WTC11 (cell line): ENCODE measurements around the gene SNX5. TPM values are rescaled to one million over a fixed set of nuclear protein-coding genes. Genes with fewer than 3 reads are reported as not detected.

Experiments
- ATAC-seq: fragments of 200-7000 bp; cut with Tn5 transposase; 2 replicates; pipeline ENCODE4 v1.10.0; 2021; ENCODE audit warnings: mild to moderate bottlenecking, moderate library complexity
- CTCF ChIA-PET: fragments of 300-600 bp; sonication (Branson Sonifier 250); formaldehyde crosslinking; loops from one replicate; lab custom pipeline; 2021; ENCODE audit warnings: antibody characterized with exemption; lab: Charles Lee
- POLR2A ChIA-PET: fragments of 350-600 bp; sonication (Branson Sonifier 250); formaldehyde crosslinking; loops from one replicate; lab custom pipeline; 2021; ENCODE audit warnings: antibody characterized with exemption; lab: Charles Lee
- DNase-seq: peaks from one replicate; pipeline ENCODE4 v3.0.0; 2021; ENCODE audit warnings: low spot score
- H3K27ac Mint-ChIP-seq: 2 replicates; pipeline ENCODE4 v1.8.0; 2021; ENCODE audit warnings: mixed read lengths
- H3K27me3 Mint-ChIP-seq: 2 replicates; pipeline ENCODE4 v1.8.0; 2021; ENCODE audit warnings: low read depth, mild to moderate bottlenecking, moderate library complexity, mixed read lengths
- H3K36me3 Mint-ChIP-seq: 2 replicates; pipeline ENCODE4 v1.8.0; 2021; ENCODE audit warnings: mixed read lengths
- H3K4me1 Mint-ChIP-seq: 2 replicates; pipeline ENCODE4 v1.8.0; 2022; ENCODE audit warnings: mixed read lengths
- H3K4me3 Mint-ChIP-seq: 2 replicates; pipeline ENCODE4 v1.8.0; 2021; ENCODE audit warnings: mild to moderate bottlenecking, moderate library complexity, mixed read lengths
- H3K9me3 Mint-ChIP-seq: 2 replicates; pipeline ENCODE4 v1.8.0; 2021; ENCODE audit warnings: mixed read lengths
- ATF1 ChIP-seq: sonication (generic); formaldehyde crosslinking; IDR thresholded peaks from 2 replicates; pipeline ENCODE4 v1.8.1; 2023; ENCODE audit warnings: mild to moderate bottlenecking, moderate library complexity, missing genetic modification reagents
- CREM ChIP-seq: sonication (generic); formaldehyde crosslinking; IDR thresholded peaks from 2 replicates; pipeline ENCODE4 v1.8.1; 2022; ENCODE audit warnings: mild to moderate bottlenecking, missing genetic modification reagents, moderate library complexity
- CTCF ChIP-seq: fragments of 200-600 bp; IDR thresholded peaks from 2 replicates; pipeline ENCODE4 v1.8.0; 2022; ENCODE audit warnings: antibody characterized with exemption
- ESRRA ChIP-seq: sonication (generic); formaldehyde crosslinking; IDR thresholded peaks from 2 replicates; pipeline ENCODE4 v1.8.1; 2022; ENCODE audit warnings: mild to moderate bottlenecking, missing genetic modification reagents, borderline replicate concordance
- ETV6 ChIP-seq: sonication (generic); formaldehyde crosslinking; IDR thresholded peaks from 2 replicates; pipeline ENCODE4 v1.8.1; 2022; ENCODE audit warnings: mild to moderate bottlenecking, missing genetic modification reagents
- GABPB1 ChIP-seq: sonication (generic); formaldehyde crosslinking; IDR thresholded peaks from 2 replicates; pipeline ENCODE4 v1.8.1; 2023; ENCODE audit warnings: mild to moderate bottlenecking, missing genetic modification reagents
- IRF2 ChIP-seq: sonication (generic); formaldehyde crosslinking; IDR thresholded peaks from 2 replicates; pipeline ENCODE4 v1.8.0; 2022; ENCODE audit warnings: low read depth, missing genetic modification reagents, borderline replicate concordance
- NFE2L1 ChIP-seq: sonication (generic); formaldehyde crosslinking; IDR thresholded peaks from 2 replicates; pipeline ENCODE4 v1.8.1; 2023; ENCODE audit warnings: missing genetic modification reagents
- NR1H2 ChIP-seq: sonication (generic); formaldehyde crosslinking; IDR thresholded peaks from 2 replicates; pipeline ENCODE4 v1.9.0; 2021; ENCODE audit warnings: mild to moderate bottlenecking, moderate library complexity, missing genetic modification reagents
- NR2C2 ChIP-seq: sonication (generic); formaldehyde crosslinking; IDR thresholded peaks from 2 replicates; pipeline ENCODE4 v1.8.0; 2022; ENCODE audit warnings: mild to moderate bottlenecking, missing genetic modification reagents
- NR3C1 ChIP-seq: sonication (generic); formaldehyde crosslinking; conservative IDR thresholded peaks from 2 replicates; pipeline ENCODE4 v1.8.1; 2023; ENCODE audit warnings: low read depth, mild to moderate bottlenecking, missing genetic modification reagents
- RORB ChIP-seq: fragments of 250-450 bp; sonication (Bioruptor Pico); IDR thresholded peaks from 2 replicates; pipeline ENCODE4 v1.9.0; 2021; ENCODE audit warnings: mild to moderate bottlenecking
- TCF7 ChIP-seq: sonication (generic); formaldehyde crosslinking; IDR thresholded peaks from 2 replicates; pipeline ENCODE4 v1.8.0; 2022; ENCODE audit warnings: mild to moderate bottlenecking, low read depth, missing genetic modification reagents, moderate library complexity
- TEAD1 ChIP-seq: sonication (generic); formaldehyde crosslinking; IDR thresholded peaks from 2 replicates; pipeline ENCODE4 v1.8.0; 2022; ENCODE audit warnings: mild to moderate bottlenecking, missing genetic modification reagents
- TEAD4 ChIP-seq: sonication (generic); formaldehyde crosslinking; IDR thresholded peaks from 2 replicates; pipeline ENCODE4 v1.8.0; 2022; ENCODE audit warnings: mild to moderate bottlenecking, missing genetic modification reagents
- TP53 ChIP-seq: sonication (generic); formaldehyde crosslinking; IDR thresholded peaks from 2 replicates; pipeline ENCODE4 v1.8.1; 2023; ENCODE audit warnings: mild to moderate bottlenecking, missing genetic modification reagents
- USF1 ChIP-seq: sonication (generic); formaldehyde crosslinking; IDR thresholded peaks from 2 replicates; pipeline ENCODE4 v1.8.0; 2022; ENCODE audit warnings: mild to moderate bottlenecking, missing genetic modification reagents
- ZNF121 ChIP-seq: sonication (generic); formaldehyde crosslinking; IDR thresholded peaks from 2 replicates; pipeline ENCODE4 v1.8.0; 2023; ENCODE audit warnings: missing genetic modification reagents
- ZNF232 ChIP-seq: sonication (generic); formaldehyde crosslinking; IDR thresholded peaks from 2 replicates; pipeline ENCODE4 v1.8.0; 2022; ENCODE audit warnings: mild to moderate bottlenecking, missing genetic modification reagents
- ZNF423 ChIP-seq: fragments of 250-450 bp; sonication (Bioruptor Pico); IDR thresholded peaks from 2 replicates; pipeline ENCODE4 v2.1.2; 2022; ENCODE audit warnings: mild to moderate bottlenecking, moderate library complexity
- ZNF512 ChIP-seq: sonication (generic); formaldehyde crosslinking; IDR thresholded peaks from 2 replicates; pipeline ENCODE4 v1.8.1; 2022; ENCODE audit warnings: missing genetic modification reagents, borderline replicate concordance
- total RNA-seq: library from RNA; stranded (reverse); gene quantifications from 3 replicates; pipeline ENCODE4 v1.2.3, GENCODE V29; 2021
- TF ChIP-seq, protein P1 (sequence below): sonication (generic); formaldehyde crosslinking; IDR thresholded peaks from 2 replicates; pipeline ENCODE4 v1.8.1; 2023; ENCODE audit warnings: mild to moderate bottlenecking, missing genetic modification reagents, moderate library complexity
- TF ChIP-seq, protein P2 (sequence below): sonication (generic); formaldehyde crosslinking; IDR thresholded peaks from 2 replicates; pipeline ENCODE4 v1.8.0; 2023; ENCODE audit warnings: missing genetic modification reagents, mild to moderate bottlenecking, borderline replicate concordance

Gene SNX5
- total RNA-seq, 1 experiment from 2014 or later = 192 TPM

DNA sequence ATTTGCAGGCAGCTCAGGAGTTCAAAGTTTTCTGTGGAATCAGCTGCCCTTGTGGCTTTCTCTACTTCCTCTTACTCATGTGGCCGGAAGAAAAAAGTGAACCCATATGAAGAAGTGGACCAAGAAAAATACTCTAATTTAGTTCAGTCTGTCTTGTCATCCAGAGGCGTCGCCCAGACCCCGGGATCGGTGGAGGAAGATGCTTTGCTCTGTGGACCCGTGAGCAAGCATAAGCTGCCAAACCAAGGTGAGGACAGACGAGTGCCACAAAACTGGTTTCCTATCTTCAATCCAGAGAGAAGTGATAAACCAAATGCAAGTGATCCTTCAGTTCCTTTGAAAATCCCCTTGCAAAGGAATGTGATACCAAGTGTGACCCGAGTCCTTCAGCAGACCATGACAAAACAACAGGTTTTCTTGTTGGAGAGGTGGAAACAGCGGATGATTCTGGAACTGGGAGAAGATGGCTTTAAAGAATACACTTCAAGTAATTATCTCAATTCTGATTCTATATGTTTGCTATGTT lies 1.4 kb upstream of the SNX5 start:
- Mint-ChIP-seq H3K27ac (peak overlapping the region; percentile 99), H3K27me3 (no peaks in the 10 kb centered on the region), H3K36me3 (peaks cover 55% of the 10 kb centered on the region)
- DNase-seq = no peak
- no peak for ATAC-seq
- CTCF ChIA-PET = interaction anchor here (1.0 kb wide), 1 partner anchor 11 kb away, joined by 3 read pairs; no protein-coding TSS in a partner anchor
- POLR2A ChIA-PET = interaction anchor here (1.3 to 2.2 kb wide), 2 partner anchors 14 to 400 kb away, joined by 5 to 6 read pairs; partner anchors contain the start of gene DSTN
- no peak for TF ChIP-seq ZNF232 (CRISPR knock-in tag)
- TF ChIP-seq, all 79 proteins: peak for 0
- H3K9me3 Mint-ChIP-seq = no peaks in the 10 kb centered on the region
- peaks cover 52% of the 10 kb centered on the region for H3K4me1 Mint-ChIP-seq
- H3K4me3 Mint-ChIP-seq = peak overlapping the region; percentile 82

GRCh38 chr20:17969278-17969883 lies 787 bp upstream of the SNX5 start:
- ATAC-seq = peak; percentile 3
- Mint-ChIP-seq H3K4me1 (peaks cover 54% of the 10 kb centered on the region), H3K27ac (peak overlapping the region; percentile 99), H3K36me3 (peaks cover 51% of the 10 kb centered on the region), H3K9me3 (no peaks in the 10 kb centered on the region), H3K4me3 (peak overlapping the region; percentile 82), H3K27me3 (no peaks in the 10 kb centered on the region)
- ChIA-PET POLR2A (interaction anchor here (1.3 to 2.2 kb wide), 3 partner anchors 13 to 399 kb away, joined by 3 to 6 read pairs (median 5); partner anchors contain the start of gene DSTN), CTCF (no interaction called here)
- DNase-seq = no peak
- TF ChIP-seq TEAD4 (CRISPR knock-in tag) (no peak), NR2C2 (CRISPR knock-in tag) (no peak), ETV6 (no peak), TP53 (no peak), NFE2L1 (CRISPR knock-in tag) (peak; percentile 57; the same call in 1 of the 2 replicates), RORB (CRISPR knock-in tag) (no peak), GABPB1 (CRISPR knock-in tag) (no peak), IRF2 (CRISPR knock-in tag) (no peak), TCF7 (CRISPR knock-in tag) (no peak), NR3C1 (CRISPR knock-in tag) (no peak), TEAD1 (CRISPR knock-in tag) (no peak), ESRRA (CRISPR knock-in tag) (no peak), ATF1 (CRISPR knock-in tag) (0 out of 2 replicates have a peak, but pooled peaks have one; percentile 3), CREM (CRISPR knock-in tag) (no peak), NR1H2 (no peak), ZNF121 (CRISPR knock-in tag) (no peak), ZNF423 (CRISPR knock-in tag) (no peak), CTCF (no peak), ZNF512 (CRISPR knock-in tag) (no peak), USF1 (no peak)
- TF ChIP-seq, protein P1, sequence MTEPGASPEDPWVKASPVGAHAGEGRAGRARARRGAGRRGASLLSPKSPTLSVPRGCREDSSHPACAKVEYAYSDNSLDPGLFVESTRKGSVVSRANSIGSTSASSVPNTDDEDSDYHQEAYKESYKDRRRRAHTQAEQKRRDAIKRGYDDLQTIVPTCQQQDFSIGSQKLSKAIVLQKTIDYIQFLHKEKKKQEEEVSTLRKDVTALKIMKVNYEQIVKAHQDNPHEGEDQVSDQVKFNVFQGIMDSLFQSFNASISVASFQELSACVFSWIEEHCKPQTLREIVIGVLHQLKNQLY = no peak
- TF ChIP-seq, protein P2, sequence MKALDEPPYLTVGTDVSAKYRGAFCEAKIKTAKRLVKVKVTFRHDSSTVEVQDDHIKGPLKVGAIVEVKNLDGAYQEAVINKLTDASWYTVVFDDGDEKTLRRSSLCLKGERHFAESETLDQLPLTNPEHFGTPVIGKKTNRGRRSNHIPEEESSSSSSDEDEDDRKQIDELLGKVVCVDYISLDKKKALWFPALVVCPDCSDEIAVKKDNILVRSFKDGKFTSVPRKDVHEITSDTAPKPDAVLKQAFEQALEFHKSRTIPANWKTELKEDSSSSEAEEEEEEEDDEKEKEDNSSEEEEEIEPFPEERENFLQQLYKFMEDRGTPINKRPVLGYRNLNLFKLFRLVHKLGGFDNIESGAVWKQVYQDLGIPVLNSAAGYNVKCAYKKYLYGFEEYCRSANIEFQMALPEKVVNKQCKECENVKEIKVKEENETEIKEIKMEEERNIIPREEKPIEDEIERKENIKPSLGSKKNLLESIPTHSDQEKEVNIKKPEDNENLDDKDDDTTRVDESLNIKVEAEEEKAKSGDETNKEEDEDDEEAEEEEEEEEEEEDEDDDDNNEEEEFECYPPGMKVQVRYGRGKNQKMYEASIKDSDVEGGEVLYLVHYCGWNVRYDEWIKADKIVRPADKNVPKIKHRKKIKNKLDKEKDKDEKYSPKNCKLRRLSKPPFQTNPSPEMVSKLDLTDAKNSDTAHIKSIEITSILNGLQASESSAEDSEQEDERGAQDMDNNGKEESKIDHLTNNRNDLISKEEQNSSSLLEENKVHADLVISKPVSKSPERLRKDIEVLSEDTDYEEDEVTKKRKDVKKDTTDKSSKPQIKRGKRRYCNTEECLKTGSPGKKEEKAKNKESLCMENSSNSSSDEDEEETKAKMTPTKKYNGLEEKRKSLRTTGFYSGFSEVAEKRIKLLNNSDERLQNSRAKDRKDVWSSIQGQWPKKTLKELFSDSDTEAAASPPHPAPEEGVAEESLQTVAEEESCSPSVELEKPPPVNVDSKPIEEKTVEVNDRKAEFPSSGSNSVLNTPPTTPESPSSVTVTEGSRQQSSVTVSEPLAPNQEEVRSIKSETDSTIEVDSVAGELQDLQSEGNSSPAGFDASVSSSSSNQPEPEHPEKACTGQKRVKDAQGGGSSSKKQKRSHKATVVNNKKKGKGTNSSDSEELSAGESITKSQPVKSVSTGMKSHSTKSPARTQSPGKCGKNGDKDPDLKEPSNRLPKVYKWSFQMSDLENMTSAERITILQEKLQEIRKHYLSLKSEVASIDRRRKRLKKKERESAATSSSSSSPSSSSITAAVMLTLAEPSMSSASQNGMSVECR (CRISPR knock-in tag) = 0 out of 2 replicates have a peak, but pooled peaks have one; percentile 17
